Astrocyte of the spinal cord (primary cell): Measurements from ENCODE around the gene RAB1B.

Source experiments
- DNase-seq: peaks from one replicate; pipeline ENCODE4 v3.0.0; 2011; ENCODE audit warnings: low read depth, low spot score
- H3K4me3 ChIP-seq: 2 replicates; pipeline ENCODE4 v1.5.1; 2011; ENCODE audit warnings: low read depth, mild to moderate bottlenecking, low read length, moderate library complexity
- in situ Hi-C: cut with HindIII; loops from 2 replicates; pipeline ENCODE4 v1.10.0; 2017; ENCODE audit warnings: low sequenced_read_pairs
- TF ChIP-seq, protein P1 (sequence below): IDR thresholded peaks from 2 replicates; pipeline ENCODE4 v1.5.1; 2012; ENCODE audit warnings: low read depth, mild to moderate bottlenecking, low read length, inconsistent platforms

Gene RAB1B

DNA sequence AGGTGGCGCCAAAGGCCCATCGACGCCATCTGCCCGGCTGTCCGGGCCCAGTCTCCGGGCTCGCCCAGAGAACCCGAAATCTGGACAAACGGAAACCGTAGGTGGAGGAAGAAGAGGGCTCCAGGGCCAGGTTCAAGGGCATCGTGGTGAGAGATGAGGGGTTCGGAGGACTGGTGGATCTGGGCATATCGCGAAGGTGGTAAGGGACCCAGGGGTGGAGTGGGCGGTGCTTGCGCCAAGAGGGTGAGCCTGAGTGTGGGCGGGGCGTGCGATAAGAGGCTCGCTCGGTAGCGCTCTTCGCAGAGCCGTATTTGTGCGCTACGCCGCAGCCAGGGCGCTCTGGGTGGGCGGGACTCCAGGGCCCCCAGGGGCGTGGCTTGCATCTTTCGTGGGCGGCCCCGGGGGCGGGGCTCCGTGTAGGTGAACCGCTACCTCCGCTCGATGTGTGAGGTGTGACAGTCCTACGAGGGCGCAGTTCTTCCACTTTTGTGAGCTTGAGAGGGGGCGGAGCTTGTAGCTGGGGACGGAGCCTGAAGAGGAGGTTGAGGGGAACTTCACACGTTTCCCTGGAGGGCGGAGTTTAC is 43.6 kb downstream of the RAB1B start:
- peak overlapping the region; percentile 40 for H3K4me3 ChIP-seq
- TF ChIP-seq, protein P1, sequence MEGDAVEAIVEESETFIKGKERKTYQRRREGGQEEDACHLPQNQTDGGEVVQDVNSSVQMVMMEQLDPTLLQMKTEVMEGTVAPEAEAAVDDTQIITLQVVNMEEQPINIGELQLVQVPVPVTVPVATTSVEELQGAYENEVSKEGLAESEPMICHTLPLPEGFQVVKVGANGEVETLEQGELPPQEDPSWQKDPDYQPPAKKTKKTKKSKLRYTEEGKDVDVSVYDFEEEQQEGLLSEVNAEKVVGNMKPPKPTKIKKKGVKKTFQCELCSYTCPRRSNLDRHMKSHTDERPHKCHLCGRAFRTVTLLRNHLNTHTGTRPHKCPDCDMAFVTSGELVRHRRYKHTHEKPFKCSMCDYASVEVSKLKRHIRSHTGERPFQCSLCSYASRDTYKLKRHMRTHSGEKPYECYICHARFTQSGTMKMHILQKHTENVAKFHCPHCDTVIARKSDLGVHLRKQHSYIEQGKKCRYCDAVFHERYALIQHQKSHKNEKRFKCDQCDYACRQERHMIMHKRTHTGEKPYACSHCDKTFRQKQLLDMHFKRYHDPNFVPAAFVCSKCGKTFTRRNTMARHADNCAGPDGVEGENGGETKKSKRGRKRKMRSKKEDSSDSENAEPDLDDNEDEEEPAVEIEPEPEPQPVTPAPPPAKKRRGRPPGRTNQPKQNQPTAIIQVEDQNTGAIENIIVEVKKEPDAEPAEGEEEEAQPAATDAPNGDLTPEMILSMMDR = no peak
- peak; percentile 97 for DNase-seq
- in situ Hi-C loops = no loop called here

DNA sequence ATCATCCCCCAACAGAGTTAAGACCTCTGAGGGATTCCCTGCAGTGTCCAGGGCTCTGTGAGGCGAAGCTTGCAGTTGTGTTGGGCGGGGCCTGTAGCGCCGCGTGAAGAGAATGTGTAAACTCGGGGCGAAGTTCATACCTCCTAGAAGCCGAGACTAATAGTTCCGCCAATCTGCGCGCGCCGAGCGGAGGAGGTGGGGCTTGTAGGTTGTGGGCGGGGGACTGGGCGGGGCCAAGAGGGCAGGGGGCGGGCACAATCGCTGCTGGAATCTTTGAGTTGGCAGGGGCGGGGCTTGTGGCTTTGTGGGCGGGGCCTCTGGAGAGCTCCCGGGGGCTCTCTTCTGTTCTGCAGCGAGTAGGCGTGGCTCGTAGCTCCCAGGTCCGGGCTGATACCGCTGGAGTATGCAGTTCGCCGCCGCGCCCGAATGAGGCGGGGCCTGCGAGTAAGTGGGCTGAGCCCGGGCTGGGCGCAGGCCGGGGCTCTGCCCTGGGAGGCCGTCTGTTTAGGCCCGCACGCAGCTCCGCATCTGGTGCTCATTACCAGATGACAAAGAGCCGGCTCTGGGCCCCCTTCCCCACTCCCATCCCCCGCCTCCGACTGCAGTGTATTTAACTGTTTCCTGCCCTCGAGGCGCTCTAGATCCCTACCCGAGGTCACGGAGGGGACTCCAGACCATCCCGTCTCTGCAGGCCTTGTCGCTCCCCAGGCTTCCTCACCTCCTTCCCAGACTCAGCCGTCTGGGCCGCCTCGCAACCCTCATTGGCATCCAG is 44.3 kb downstream of the RAB1B start:
- in situ Hi-C loops = no loop called here
- peak; percentile 100 for DNase-seq
- TF ChIP-seq, protein P1 = no peak
- peak overlapping the region; percentile 57 for H3K4me3 ChIP-seq

DNA sequence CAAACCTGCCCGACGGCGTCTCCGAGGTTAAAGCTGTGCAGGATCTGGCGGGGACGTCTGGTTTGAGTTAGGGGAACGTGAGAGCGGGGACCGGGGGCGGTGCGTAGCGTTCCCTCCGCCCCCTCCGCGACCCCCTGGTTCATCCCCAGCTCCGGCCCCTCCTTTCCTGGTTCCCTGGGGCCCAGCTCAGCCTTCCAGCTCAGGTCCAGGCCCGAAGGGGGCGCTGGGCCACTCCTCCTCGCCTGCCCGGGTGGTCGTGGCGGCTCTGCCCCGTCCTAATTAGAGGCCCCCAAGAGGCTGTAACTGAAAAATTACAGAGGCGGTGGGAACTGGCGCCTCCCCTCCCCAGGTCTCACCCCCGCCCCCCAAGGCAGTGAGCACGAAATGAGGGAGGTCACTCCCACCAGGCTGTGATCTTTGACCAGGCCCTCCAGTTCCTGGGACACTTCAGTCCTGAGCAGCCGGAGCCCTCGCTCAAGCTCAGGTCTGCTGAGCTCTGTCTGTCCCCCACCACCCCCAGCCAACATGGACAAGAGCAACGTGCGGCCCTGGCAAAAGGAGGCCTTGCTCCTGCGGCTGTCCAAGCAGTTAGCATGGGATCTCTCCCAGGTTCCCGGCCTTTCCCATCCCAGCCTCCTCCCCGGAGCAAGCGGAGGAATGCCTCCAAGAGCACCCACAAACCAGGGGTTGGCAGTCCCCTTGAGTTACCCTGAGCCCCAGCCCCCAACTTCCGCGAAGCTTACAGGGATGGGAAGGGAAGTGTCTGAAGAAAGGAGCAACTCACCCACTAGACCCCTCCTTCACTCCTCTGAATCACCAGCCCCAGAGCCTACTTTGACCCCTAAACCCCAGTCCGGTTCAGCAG is 45.1 kb downstream of the RAB1B start:
- no peak for DNase-seq
- peak overlapping the region; percentile 57 for H3K4me3 ChIP-seq
- in situ Hi-C loops = no loop called here
- TF ChIP-seq, protein P1 = peak; percentile 42

DNA sequence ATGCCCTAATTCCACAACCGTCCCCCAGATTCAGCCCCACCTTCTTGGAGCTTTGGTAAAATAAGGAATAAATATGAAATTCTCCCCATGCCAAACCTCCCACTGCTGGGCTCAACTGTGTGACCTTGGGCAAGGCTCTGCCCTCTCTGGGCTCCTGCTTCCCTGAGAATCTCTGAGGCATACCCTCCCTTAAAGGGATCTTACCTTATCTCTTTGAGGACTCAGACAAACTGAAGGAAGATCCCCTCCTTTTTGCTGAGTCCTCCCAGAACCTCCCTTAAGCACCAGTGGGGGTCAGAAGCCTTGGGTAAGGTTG is 45.7 kb downstream of the RAB1B start:
- TF ChIP-seq, protein P1 = no peak
- in situ Hi-C loops = no loop called here
- DNase-seq = no peak
- H3K4me3 ChIP-seq = peak overlapping the region; percentile 57

DNA sequence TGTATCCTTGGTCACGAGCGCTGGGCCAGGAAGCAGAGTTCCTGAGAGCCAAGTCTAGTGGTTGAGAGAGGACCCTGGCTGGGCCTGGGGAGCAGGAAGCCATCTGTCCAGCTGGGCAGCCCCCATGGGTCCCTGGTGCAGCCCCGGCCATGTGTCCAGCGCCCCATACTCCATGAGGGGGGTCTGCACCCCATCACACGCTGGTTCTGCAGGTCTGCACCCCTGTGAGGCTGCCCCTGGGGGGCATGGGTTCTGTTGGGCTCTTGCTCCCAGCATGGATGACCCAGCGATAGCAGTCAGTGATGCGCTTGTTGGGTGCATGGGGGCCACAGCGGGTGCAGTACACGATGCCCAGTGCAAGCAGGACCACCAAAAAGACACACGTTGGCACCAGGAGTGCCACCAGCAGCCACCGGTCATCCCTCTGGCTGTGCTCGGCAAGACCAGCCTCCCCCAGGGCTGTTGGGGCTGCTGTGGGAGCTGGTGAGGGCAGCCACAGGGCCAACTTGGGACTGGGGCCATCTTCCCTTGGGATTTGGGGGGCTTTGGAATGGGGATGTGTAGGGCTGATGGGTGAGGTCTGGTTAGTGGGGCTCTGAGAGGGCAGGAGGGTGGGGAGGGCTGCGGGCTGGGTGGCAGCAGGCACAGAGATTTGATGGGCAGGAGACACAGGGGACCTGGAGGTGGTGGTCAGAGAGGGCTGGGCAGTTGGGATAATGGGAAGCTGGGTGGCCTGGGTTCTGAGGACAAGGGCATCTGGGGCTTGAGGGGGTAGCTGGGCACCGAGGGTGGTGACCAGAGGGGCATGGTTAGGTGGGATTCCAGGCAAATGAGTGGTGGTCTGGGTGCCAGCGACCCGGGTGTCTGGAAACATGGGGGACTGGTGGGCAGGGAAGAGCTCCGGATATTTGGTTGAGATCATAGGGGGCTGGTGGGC is 46.4 kb downstream of the RAB1B start:
- TF ChIP-seq, protein P1 = no peak
- in situ Hi-C loops = no loop called here
- peak overlapping the region; percentile 57 for H3K4me3 ChIP-seq
- no peak for DNase-seq

DNA sequence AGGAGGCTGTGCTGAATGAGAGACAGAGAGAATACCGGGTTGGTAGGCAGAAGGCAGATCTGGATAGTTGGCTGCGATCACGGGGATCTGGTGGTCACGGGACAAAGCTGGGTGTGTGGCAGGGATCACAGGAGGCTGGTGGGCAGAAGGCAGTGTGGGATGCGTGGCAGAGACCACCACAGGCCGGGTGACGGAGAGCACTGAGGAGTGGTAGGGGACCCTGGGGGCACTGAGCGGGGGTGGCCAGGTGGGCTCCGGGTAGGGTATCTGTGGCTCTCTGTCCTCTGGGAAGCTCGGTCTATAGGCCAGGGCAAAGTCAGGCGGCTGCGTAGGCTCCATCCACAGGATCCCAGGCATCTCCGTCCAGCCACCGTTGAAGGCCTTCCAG is 47.1 kb downstream of the RAB1B start:
- no peak for DNase-seq
- in situ Hi-C loops = no loop called here
- TF ChIP-seq, protein P1 = no peak
- H3K4me3 ChIP-seq = peak overlapping the region; percentile 57
